OCI-LY3 (cell line): ENCODE results near the gene LRRC3B.

ENCODE experiments used
- H2AFZ ChIP-seq: fragments of 200-600, 300-600 bp; shearing (Covaris generic); 2 replicates; pipeline ENCODE4 v1.6.0; 2014; ENCODE audit warnings: antibody characterized with exemption, low read depth, low read length
- H3K27ac ChIP-seq: fragments of 200-600, 300-600 bp; sonication (generic); 2 replicates; pipeline ENCODE4 v1.5.1; 2014; ENCODE audit warnings: mild to moderate bottlenecking, low read length, moderate library complexity, mixed read lengths
- H3K27me3 ChIP-seq: fragments of 200-600, 300-600 bp; sonication (generic); 2 replicates; pipeline ENCODE4 v1.6.1; 2014; ENCODE audit warnings: low read depth, low read length, mixed read lengths
- H3K36me3 ChIP-seq: fragments of 200-600, 300-600 bp; sonication (generic); replicated peaks from 2 replicates; pipeline ENCODE3; 2014; ENCODE audit warnings: low read depth, low read length, mixed read lengths
- H3K4me1 ChIP-seq: fragments of 300-600, 200-600 bp; sonication (generic); 2 replicates; pipeline ENCODE4 v1.6.1; 2014; ENCODE audit warnings: low read length, mixed read lengths
- H3K4me2 ChIP-seq: fragments of 200-600, 300-600 bp; sonication (generic); 2 replicates; pipeline ENCODE4 v1.6.1; 2014; ENCODE audit warnings: low read length, mixed read lengths
- H3K4me3 ChIP-seq: fragments of 300-600, 200-600 bp; sonication (generic); 2 replicates; pipeline ENCODE4 v1.5.1; 2014; ENCODE audit warnings: antibody characterized with exemption, mild to moderate bottlenecking, low read length, moderate library complexity
- H3K79me2 ChIP-seq: fragments of 300-600, 200-600 bp; shearing (Covaris generic); 2 replicates; pipeline ENCODE4 v1.6.1; 2014; ENCODE audit warnings: mild to moderate bottlenecking, low read length, mixed read lengths
- H3K9ac ChIP-seq: fragments of 300-600, 200-600 bp; shearing (Covaris generic); 2 replicates; pipeline ENCODE4 v1.6.0; 2014; ENCODE audit warnings: mild to moderate bottlenecking, low read length, moderate library complexity
- H3K9me3 ChIP-seq: fragments of 200-600, 300-600 bp; shearing (Covaris generic); 2 replicates; pipeline ENCODE4 v1.6.1; 2014; ENCODE audit warnings: low read length, mixed read lengths; ENCODE audit not compliant: insufficient read depth
- H4K20me1 ChIP-seq: fragments of 200-600, 300-600 bp; sonication (generic); 2 replicates; pipeline ENCODE4 v1.6.1; 2016; ENCODE audit warnings: low read length, mixed read lengths; ENCODE audit not compliant: insufficient read depth
- EZH2phosphoT487 ChIP-seq: fragments of 200-600 bp; shearing (Covaris generic); IDR thresholded peaks from 2 replicates; pipeline ENCODE4 v1.6.1; 2018; ENCODE audit warnings: antibody characterized with exemption, mixed run types, low read depth
- TF ChIP-seq, protein P1 (sequence below): fragments of 200-600, 300-600 bp; sonication (generic); IDR thresholded peaks from 2 replicates; pipeline ENCODE4 v1.5.1; 2014; ENCODE audit warnings: antibody characterized with exemption, low read length, low read depth

The LRRC3B gene

DNA sequence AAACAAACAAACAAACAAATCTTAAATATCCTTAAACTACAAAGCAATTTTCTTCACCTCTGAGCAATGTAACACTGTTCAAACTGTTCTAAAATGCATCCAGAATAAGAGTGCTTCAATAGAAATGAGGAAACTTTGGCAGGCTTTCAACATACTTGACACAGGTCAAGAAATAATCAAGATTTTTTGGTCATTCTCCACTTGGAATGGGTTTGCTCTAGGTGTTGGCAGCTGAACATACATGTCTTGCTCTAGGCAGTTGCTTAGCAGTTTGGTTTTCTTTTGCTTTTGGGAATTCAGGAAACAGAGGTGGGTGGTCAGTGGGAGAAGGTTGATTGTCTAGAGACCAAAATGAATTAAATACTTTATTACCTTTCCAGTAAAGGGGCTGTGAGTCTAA lies 1.4 kb upstream of the LRRC3B start:
- Histone ChIP-seq H3K4me3 (no peak overlapping the region), H3K9ac (no peak overlapping the region), H3K4me2 (no peak overlapping the region), H4K20me1 (no peaks in the 10 kb centered on the region), H3K4me1 (no peaks in the 10 kb centered on the region), H3K27me3 (no peaks in the 10 kb centered on the region), H3K9me3 (no peaks in the 10 kb centered on the region; the same call in 1 of the 2 replicates), H3K27ac (no peak overlapping the region), H2AFZ (no peak overlapping the region), H3K36me3 (no peaks in the 10 kb centered on the region), H3K79me2 (no peaks in the 10 kb centered on the region)
- TF ChIP-seq, protein P1, sequence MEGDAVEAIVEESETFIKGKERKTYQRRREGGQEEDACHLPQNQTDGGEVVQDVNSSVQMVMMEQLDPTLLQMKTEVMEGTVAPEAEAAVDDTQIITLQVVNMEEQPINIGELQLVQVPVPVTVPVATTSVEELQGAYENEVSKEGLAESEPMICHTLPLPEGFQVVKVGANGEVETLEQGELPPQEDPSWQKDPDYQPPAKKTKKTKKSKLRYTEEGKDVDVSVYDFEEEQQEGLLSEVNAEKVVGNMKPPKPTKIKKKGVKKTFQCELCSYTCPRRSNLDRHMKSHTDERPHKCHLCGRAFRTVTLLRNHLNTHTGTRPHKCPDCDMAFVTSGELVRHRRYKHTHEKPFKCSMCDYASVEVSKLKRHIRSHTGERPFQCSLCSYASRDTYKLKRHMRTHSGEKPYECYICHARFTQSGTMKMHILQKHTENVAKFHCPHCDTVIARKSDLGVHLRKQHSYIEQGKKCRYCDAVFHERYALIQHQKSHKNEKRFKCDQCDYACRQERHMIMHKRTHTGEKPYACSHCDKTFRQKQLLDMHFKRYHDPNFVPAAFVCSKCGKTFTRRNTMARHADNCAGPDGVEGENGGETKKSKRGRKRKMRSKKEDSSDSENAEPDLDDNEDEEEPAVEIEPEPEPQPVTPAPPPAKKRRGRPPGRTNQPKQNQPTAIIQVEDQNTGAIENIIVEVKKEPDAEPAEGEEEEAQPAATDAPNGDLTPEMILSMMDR, result no peak
- TF ChIP-seq EZH2phosphoT487, result no peak

GRCh38 chr3:26621906-26622620 lies 509 bp upstream of the LRRC3B start:
- Histone ChIP-seq H3K9ac (no peak overlapping the region), H2AFZ (no peak overlapping the region), H3K79me2 (no peaks in the 10 kb centered on the region), H3K4me2 (no peak overlapping the region), H4K20me1 (no peaks in the 10 kb centered on the region), H3K4me3 (no peak overlapping the region), H3K4me1 (no peaks in the 10 kb centered on the region), H3K27ac (no peak overlapping the region), H3K36me3 (no peaks in the 10 kb centered on the region), H3K27me3 (no peaks in the 10 kb centered on the region), H3K9me3 (no peaks in the 10 kb centered on the region; the same call in 1 of the 2 replicates)
- TF ChIP-seq, protein P1, result no peak
- TF ChIP-seq EZH2phosphoT487, result no peak

DNA sequence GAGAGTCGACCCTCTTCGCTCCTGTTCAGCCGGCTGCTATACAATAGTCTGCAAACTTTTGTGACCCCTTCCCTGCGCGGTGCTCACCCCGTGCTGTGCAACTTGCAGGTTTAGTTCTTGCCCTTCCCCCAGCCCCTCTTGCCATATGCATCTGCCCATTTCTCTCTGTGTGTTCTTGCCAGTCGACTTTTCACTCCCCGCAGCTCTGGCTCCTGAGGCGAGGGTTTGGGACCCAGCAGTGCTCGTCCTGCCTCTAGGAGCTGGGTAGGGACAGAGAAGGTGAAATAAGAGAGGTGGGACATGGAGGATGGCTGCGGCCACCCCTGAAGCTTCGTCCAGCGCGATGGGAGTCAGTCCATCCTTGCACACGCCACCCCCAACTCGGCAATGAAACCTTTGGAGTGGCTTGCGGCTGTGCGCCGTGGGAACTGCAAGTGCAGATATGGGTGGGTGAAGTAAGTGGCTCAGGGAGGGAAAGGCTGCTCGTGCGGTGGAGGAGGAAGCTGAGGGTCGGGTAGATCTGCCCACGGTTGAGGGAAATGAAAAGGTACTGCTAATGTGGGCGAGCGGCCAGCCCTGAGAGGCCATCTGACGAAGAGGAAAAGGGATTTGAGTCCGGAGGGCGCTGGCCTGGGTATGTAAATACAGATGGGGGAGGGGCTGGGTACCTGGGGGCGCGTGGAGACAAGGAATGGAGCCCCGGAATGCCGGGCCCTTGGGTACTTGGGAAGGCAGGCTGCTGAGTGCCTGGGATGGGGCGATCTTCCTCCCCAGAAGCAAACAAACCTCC lies 1.0 kb downstream of the LRRC3B start:
- H3K9ac ChIP-seq, result no peak overlapping the region
- no peaks in the 10 kb centered on the region for H3K4me1 ChIP-seq
- no peak overlapping the region for H3K4me3 ChIP-seq
- TF ChIP-seq, protein P1, result no peak
- no peak for TF ChIP-seq EZH2phosphoT487
- H3K79me2 ChIP-seq, result no peaks in the 10 kb centered on the region
- no peaks in the 10 kb centered on the region for H4K20me1 ChIP-seq
- no peak overlapping the region for H2AFZ ChIP-seq
- H3K27me3 ChIP-seq, result no peaks in the 10 kb centered on the region
- no peak overlapping the region for H3K27ac ChIP-seq
- no peaks in the 10 kb centered on the region; the same call in 1 of the 2 replicates for H3K9me3 ChIP-seq
- no peak overlapping the region for H3K4me2 ChIP-seq
- H3K36me3 ChIP-seq, result no peaks in the 10 kb centered on the region

DNA sequence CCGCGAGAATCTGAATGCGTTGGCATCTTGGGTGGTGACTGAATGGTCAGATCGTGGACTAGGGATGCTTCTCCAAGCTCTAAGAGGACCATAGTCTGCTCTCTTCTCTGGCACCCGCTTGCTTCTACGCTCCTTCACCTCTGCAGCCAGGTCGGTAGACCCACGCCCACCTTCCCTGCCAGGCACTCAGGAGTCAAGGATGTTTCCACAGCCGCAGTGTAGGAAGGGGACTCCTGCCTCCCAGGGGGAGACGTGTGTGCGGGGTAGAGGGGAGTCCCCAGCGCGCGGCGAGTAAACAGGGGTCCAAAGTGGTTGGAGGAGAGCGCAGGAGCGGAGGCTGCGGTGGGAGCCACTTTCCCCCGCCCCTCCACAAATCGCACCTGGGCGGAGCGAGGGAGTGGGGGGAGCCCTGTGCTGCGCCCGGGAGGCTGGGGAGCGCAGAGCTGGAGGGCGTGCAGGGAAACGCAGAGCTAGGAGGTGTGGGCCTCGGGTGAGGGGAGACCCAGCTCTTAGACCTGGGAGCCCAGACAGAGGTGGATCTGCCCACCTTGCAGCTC lies 1.7 kb downstream of the LRRC3B start:
- no peaks in the 10 kb centered on the region for H3K27me3 ChIP-seq
- no peak for TF ChIP-seq EZH2phosphoT487
- TF ChIP-seq, protein P1, result no peak
- H3K4me3 ChIP-seq, result no peak overlapping the region
- H3K4me2 ChIP-seq, result no peak overlapping the region
- no peak overlapping the region for H3K27ac ChIP-seq
- no peaks in the 10 kb centered on the region for H3K4me1 ChIP-seq
- H3K79me2 ChIP-seq, result no peaks in the 10 kb centered on the region
- no peaks in the 10 kb centered on the region for H3K36me3 ChIP-seq
- no peaks in the 10 kb centered on the region; the same call in 1 of the 2 replicates for H3K9me3 ChIP-seq
- H3K9ac ChIP-seq, result no peak overlapping the region
- H2AFZ ChIP-seq, result no peak overlapping the region
- H4K20me1 ChIP-seq, result no peaks in the 10 kb centered on the region
